ENCODE data around the gene HHIPL1. TPM values are rescaled to one million over a fixed set of nuclear protein-coding genes. Genes with fewer than 3 reads are reported as not detected.
A peak's percentile ranks its signal among the peaks of the same experiment; 100 is the strongest.

HHIPL1 gene
- total RNA-seq, 1 donor from 2014 or later = 1.1 TPM

- H3K36me3 ChIP-seq (ENCODE audit: control insufficient read depth, insufficient read depth, low read length) = no peaks in the 10 kb centered on the region
- no peak for TF ChIP-seq CTCF (IDR thresholded peaks at IDR 0.05; ENCODE audit: insufficient read depth, low read length, poor library complexity, severe bottlenecking)
Observed at GRCh38 chr14:99721792-99722516, 77.0 kb downstream of the HHIPL1 start.

DNA sequence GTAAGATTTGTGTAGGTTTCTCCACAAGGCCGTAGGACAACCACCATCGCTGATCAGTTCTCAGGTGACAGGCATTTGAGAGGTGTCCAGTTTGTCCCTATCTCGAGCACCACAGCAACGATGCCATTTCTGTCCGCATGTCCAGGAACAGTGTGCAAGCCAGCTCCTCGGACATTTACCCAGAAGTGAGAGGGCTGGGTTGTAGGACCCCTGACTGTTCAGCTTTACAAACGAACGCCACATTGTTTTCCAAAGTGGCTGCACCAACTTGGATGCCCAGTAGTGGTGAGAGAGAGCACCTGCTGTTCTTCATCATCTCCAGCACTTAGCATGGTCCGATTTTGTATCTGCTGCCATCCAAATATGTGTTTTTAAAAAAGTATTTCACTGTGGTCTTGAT, 77.8 kb downstream of the HHIPL1 start:
- no peaks in the 10 kb centered on the region for H3K36me3 ChIP-seq (ENCODE audit: control insufficient read depth, insufficient read depth, low read length)
- H3K4me3 ChIP-seq (ENCODE audit: low read depth, low read length) = no peak overlapping the region
- H3K27me3 ChIP-seq (ENCODE audit: control insufficient read depth, insufficient read depth, low read length) = peaks cover 31% of the 10 kb centered on the region
- TF ChIP-seq CTCF (IDR thresholded peaks at IDR 0.05; ENCODE audit: insufficient read depth, low read length, poor library complexity, severe bottlenecking) = no peak
- no peak for DNase-seq (ENCODE audit: low read depth)

More at GRCh38 chr14:99721792-99722516, 77.0 kb downstream of the HHIPL1 start:
- Histone ChIP-seq H3K27me3 (ENCODE audit: control insufficient read depth, insufficient read depth, low read length) (peaks cover 31% of the 10 kb centered on the region), H3K4me3 (ENCODE audit: low read depth, low read length) (no peak overlapping the region)
- no peak for DNase-seq (ENCODE audit: low read depth)

GRCh38 chr14:99724196-99724891, 79.4 kb downstream of the HHIPL1 start:
- Histone ChIP-seq H3K36me3 (ENCODE audit: control insufficient read depth, insufficient read depth, low read length) (no peaks in the 10 kb centered on the region), H3K4me3 (ENCODE audit: low read depth, low read length) (no peak overlapping the region), H3K27me3 (ENCODE audit: control insufficient read depth, insufficient read depth, low read length) (peaks cover 40% of the 10 kb centered on the region)
- TF ChIP-seq CTCF (IDR thresholded peaks at IDR 0.05; ENCODE audit: insufficient read depth, low read length, poor library complexity, severe bottlenecking) = peak; percentile 5
- no peak for DNase-seq (ENCODE audit: low read depth)

DNA sequence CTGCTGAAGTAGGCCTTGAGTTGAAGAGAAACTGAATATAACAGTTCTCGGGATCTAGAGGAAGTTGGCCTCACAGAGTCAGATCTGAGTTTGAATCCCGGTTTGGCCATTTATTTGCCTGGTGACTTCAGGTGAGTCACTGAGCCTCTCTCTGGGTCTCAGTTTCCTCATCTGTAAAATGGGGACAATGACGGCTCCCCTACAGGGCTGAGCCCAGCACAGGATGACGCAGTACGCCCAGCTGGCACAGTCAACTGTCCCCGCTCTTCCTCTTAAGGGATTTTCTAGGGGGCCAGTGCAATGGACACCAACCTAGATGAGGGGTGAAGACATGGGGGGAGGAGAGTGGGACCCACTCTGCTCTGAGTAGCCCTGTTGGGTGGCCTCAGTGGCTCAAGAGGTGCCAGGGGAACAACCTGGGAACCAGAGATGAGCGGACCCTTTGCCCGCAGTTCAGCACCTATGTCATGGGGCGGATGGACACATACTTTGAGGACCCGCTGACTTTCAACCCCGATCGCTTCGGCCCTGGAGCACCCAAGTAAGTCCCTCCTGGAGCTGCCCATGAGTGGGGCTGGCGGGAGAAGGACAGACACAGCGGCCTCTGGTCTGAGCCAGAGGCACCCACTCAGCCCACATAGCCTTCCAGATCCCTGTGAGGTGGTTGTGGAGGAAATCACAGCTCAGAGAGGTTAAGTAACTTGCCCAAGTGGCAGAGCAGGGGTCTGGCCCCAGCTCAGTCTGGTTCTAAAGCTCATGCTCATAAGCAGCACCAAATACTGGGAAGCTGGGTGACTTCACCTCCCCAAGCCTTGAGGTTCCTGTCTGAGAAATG, 80.2 kb downstream of the HHIPL1 start:
- no peak for TF ChIP-seq CTCF (IDR thresholded peaks at IDR 0.05; ENCODE audit: insufficient read depth, low read length, poor library complexity, severe bottlenecking)
- Histone ChIP-seq H3K36me3 (ENCODE audit: control insufficient read depth, insufficient read depth, low read length) (no peaks in the 10 kb centered on the region), H3K27me3 (ENCODE audit: control insufficient read depth, insufficient read depth, low read length) (peaks cover 40% of the 10 kb centered on the region), H3K4me3 (ENCODE audit: low read depth, low read length) (no peak overlapping the region)
- no peak for DNase-seq (ENCODE audit: low read depth)

- Histone ChIP-seq H3K36me3 (ENCODE audit: control insufficient read depth, insufficient read depth, low read length) (no peaks in the 10 kb centered on the region), H3K27me3 (ENCODE audit: control insufficient read depth, insufficient read depth, low read length) (peaks cover 42% of the 10 kb centered on the region), H3K4me3 (ENCODE audit: low read depth, low read length) (no peak overlapping the region)
- no peak for TF ChIP-seq CTCF (IDR thresholded peaks at IDR 0.05; ENCODE audit: insufficient read depth, low read length, poor library complexity, severe bottlenecking)
- no peak for DNase-seq (ENCODE audit: low read depth)
Observed at GRCh38 chr14:99725774-99726537, 81.0 kb downstream of the HHIPL1 start.

All from kidney epithelial cell (primary cell).